H9 (cell line): ENCODE measurements around the gene PPRC1. TPM values are rescaled to one million over a fixed set of nuclear protein-coding genes. Genes with fewer than 3 reads are reported as not detected.

ENCODE experiments used
- DNase-seq: peaks from one replicate; pipeline ENCODE4 v3.0.0-alpha.2; 2017
- H2AFZ ChIP-seq: one replicate; pipeline ENCODE4 v1.6.1; 2013; ENCODE audit warnings: mild to moderate bottlenecking, low read length, control low read depth, moderate library complexity
- H2AK5ac ChIP-seq: 2 replicates; pipeline ENCODE4 v1.6.1; 2013; ENCODE audit warnings: low read length, control low read depth, mixed read lengths; ENCODE audit not compliant: insufficient read length
- H2BK120ac ChIP-seq: one replicate; pipeline ENCODE4 v1.6.1; 2013; ENCODE audit warnings: low read depth, mild to moderate bottlenecking, low read length, control low read depth, inconsistent platforms; ENCODE audit not compliant: poor library complexity, severe bottlenecking
- H2BK12ac ChIP-seq: 2 replicates; pipeline ENCODE4 v1.6.1; 2013; ENCODE audit warnings: low read length, control low read depth, mixed read lengths, low read depth; ENCODE audit not compliant: insufficient read length
- H2BK15ac ChIP-seq: 2 replicates; pipeline ENCODE4 v1.6.1; 2013; ENCODE audit warnings: low read depth, low read length, control low read depth
- H2BK20ac ChIP-seq: one replicate; pipeline ENCODE4 v1.6.1; 2013; ENCODE audit warnings: low read depth, mild to moderate bottlenecking, low read length, control low read depth, inconsistent platforms; ENCODE audit not compliant: poor library complexity, severe bottlenecking
- H2BK5ac ChIP-seq: 2 replicates; pipeline ENCODE4 v1.6.1; 2013; ENCODE audit warnings: low read length, control low read depth, mixed read lengths; ENCODE audit not compliant: insufficient read length
- H3K14ac ChIP-seq: 2 replicates; pipeline ENCODE4 v1.6.1; 2013; ENCODE audit warnings: low read length, control low read depth; ENCODE audit not compliant: insufficient read depth
- H3K18ac ChIP-seq: 2 replicates; pipeline ENCODE4 v1.6.1; 2013; ENCODE audit warnings: low read depth, mild to moderate bottlenecking, mixed read lengths, low read length, control low read depth; ENCODE audit not compliant: insufficient read length
- H3K23ac ChIP-seq: 2 replicates; pipeline ENCODE4 v1.6.1; 2013; ENCODE audit warnings: low read length, control low read depth, mixed read lengths, low read depth; ENCODE audit not compliant: insufficient read length
- H3K23me2 ChIP-seq: 2 replicates; pipeline ENCODE4 v1.6.1; 2013; ENCODE audit warnings: low read depth, mild to moderate bottlenecking, mixed read lengths, low read length, control low read depth; ENCODE audit not compliant: insufficient read length, poor library complexity, severe bottlenecking
- H3K27ac ChIP-seq: 2 replicates; pipeline ENCODE4 v1.5.1; 2013; ENCODE audit warnings: low read length, control low read depth, mixed read lengths, low read depth; ENCODE audit not compliant: insufficient read length
- H3K27me3 ChIP-seq: 2 replicates; pipeline ENCODE4 v1.6.1; 2013; ENCODE audit warnings: low read length, control low read depth, inconsistent platforms; ENCODE audit not compliant: insufficient read depth
- H3K4ac ChIP-seq: 2 replicates; pipeline ENCODE4 v1.6.1; 2013; ENCODE audit warnings: low read depth, mild to moderate bottlenecking, control low read depth, inconsistent platforms, low read length, moderate library complexity
- H3K4me1 ChIP-seq: 2 replicates; pipeline ENCODE4 v1.6.1; 2013; ENCODE audit warnings: low read length, control low read depth, inconsistent platforms; ENCODE audit not compliant: insufficient read depth
- H3K4me2 ChIP-seq: 2 replicates; pipeline ENCODE4 v1.6.1; 2013; ENCODE audit warnings: low read length, control low read depth, mixed read lengths; ENCODE audit not compliant: insufficient read length, insufficient read depth
- H3K56ac ChIP-seq: 2 replicates; pipeline ENCODE4 v1.6.1; 2013; ENCODE audit warnings: low read depth, mild to moderate bottlenecking, mixed read lengths, low read length, control low read depth; ENCODE audit not compliant: insufficient read length
- H3K79me1 ChIP-seq: 2 replicates; pipeline ENCODE4 v1.6.1; 2013; ENCODE audit warnings: low read depth, mild to moderate bottlenecking, moderate library complexity, low read length, control low read depth, inconsistent platforms; ENCODE audit not compliant: insufficient read depth, poor library complexity, severe bottlenecking
- H3K79me2 ChIP-seq: 2 replicates; pipeline ENCODE4 v1.6.1; 2013; ENCODE audit warnings: low read length, control low read depth, inconsistent platforms; ENCODE audit not compliant: insufficient read depth
- H3K9ac ChIP-seq: 2 replicates; pipeline ENCODE4 v1.6.1; 2013; ENCODE audit warnings: low read length, control low read depth, mixed read lengths; ENCODE audit not compliant: insufficient read length; ENCODE audit errors: extremely low read depth
- H3K9me3 ChIP-seq: one replicate; pipeline ENCODE4 v1.6.1; 2013; ENCODE audit warnings: low read depth, low read length, inconsistent platforms; ENCODE audit not compliant: control insufficient read depth
- H3T11ph ChIP-seq: one replicate; pipeline ENCODE4 v1.6.1; 2013; ENCODE audit warnings: mild to moderate bottlenecking, low read length, control low read depth, inconsistent platforms
- H4K20me1 ChIP-seq: one replicate; pipeline ENCODE4 v1.6.1; 2013; ENCODE audit not compliant: control insufficient read depth, insufficient read length, insufficient read depth
- H4K5ac ChIP-seq: 2 replicates; pipeline ENCODE4 v1.6.1; 2013; ENCODE audit warnings: low read depth, mild to moderate bottlenecking, mixed read lengths, low read length, control low read depth; ENCODE audit not compliant: insufficient read length
- H4K8ac ChIP-seq: replicated peaks from 2 replicates; pipeline ENCODE4 v1.6.1; 2013; ENCODE audit warnings: low read length, control low read depth, mixed read lengths, low read depth; ENCODE audit not compliant: insufficient read length
- H4K91ac ChIP-seq: 2 replicates; pipeline ENCODE4 v1.6.1; 2013; ENCODE audit warnings: low read depth, mild to moderate bottlenecking, moderate library complexity, mixed read lengths, low read length, control low read depth; ENCODE audit not compliant: insufficient read length
- H3K27ac Mint-ChIP-seq, 3 experiments: 2 replicates in 2 of 3; 3 replicates in 1 of 3; pipeline ENCODE4 v1.8.0; 2020 to 2021; ENCODE audit warnings: mixed read lengths in 3 of 3, mild to moderate bottlenecking in 1 of 3, moderate library complexity in 1 of 3
- H3K27me3 Mint-ChIP-seq: 2 replicates; pipeline ENCODE4 v1.8.0; 2021; ENCODE audit warnings: low read depth, mild to moderate bottlenecking, moderate library complexity, mixed read lengths
- H3K36me3 Mint-ChIP-seq, 3 experiments: 2 replicates in 2 of 3; 3 replicates in 1 of 3; pipeline ENCODE4 v1.8.0; 2020 to 2021; ENCODE audit warnings: low read depth in 3 of 3, mixed read lengths in 3 of 3; ENCODE audit not compliant: insufficient read depth in 1 of 3
- H3K4me1 Mint-ChIP-seq, 2 experiments: 2 replicates each; pipeline ENCODE4 v1.8.0; 2020; ENCODE audit warnings: mixed read lengths in 2 of 2
- H3K4me3 Mint-ChIP-seq, 2 experiments: 2 replicates in 1 of 2; 3 replicates in 1 of 2; pipeline ENCODE4 v1.8.0; 2020 to 2021; ENCODE audit warnings: mild to moderate bottlenecking in 2 of 2, mixed read lengths in 2 of 2, moderate library complexity in 1 of 2
- H3K9me3 Mint-ChIP-seq, 2 experiments: 2 replicates in 1 of 2; 3 replicates in 1 of 2; pipeline ENCODE4 v1.8.0; 2020; ENCODE audit warnings: mild to moderate bottlenecking in 2 of 2, mixed read lengths in 2 of 2, moderate library complexity in 1 of 2
- CTCF ChIP-seq: fragments of 200-600 bp; sonication (generic); conservative IDR thresholded peaks from 3 replicates; pipeline ENCODE4 v1.8.0; 2021; ENCODE audit warnings: antibody characterized with exemption, mild to moderate bottlenecking
- WGBS: extraction: QIAGEN DNeasy Blood & Tissue Kit; methylation state at CpG from one replicate; pipeline ENCODE4 v1.1.7; 2013; ENCODE audit warnings: missing lambda C conversion rate, low lambda C conversion rate, mixed read lengths; ENCODE audit not compliant: insufficient read length; ENCODE audit errors: extremely low coverage; 5-methylcytosine and 5-hydroxymethylcytosine counted together
- total RNA-seq: library from RNA; stranded (reverse); gene quantifications from 2 replicates; pipeline ENCODE4 v1.2.1, GENCODE V29; 2021

The PPRC1 gene
- total RNA-seq, 1 experiment from 2014 or later, result 121 TPM

- Histone ChIP-seq H2BK15ac (no peak overlapping the region), H3K4me1 (no peaks in the 10 kb centered on the region), H3K27me3 (no peaks in the 10 kb centered on the region), H4K91ac (no peak overlapping the region), H3K27ac (no peak overlapping the region), H3K4ac (no peak overlapping the region), H3K4me2 (no peak overlapping the region), H3K79me1 (no peaks in the 10 kb centered on the region), H3K56ac (no peak overlapping the region), H4K20me1 (no peaks in the 10 kb centered on the region), H3K18ac (no peak overlapping the region), H4K5ac (no peak overlapping the region), H2BK12ac (no peak overlapping the region), H3K9ac (no peak overlapping the region), H3K14ac (no peak overlapping the region), H3K23me2 (no peaks in the 10 kb centered on the region), H2BK5ac (no peak overlapping the region), H2BK120ac (no peak overlapping the region), H3T11ph (no peak overlapping the region), H3K79me2 (no peaks in the 10 kb centered on the region), H4K8ac (no peak overlapping the region), H2AK5ac (no peak overlapping the region), H3K23ac (no peak overlapping the region), H2BK20ac (no peak overlapping the region), H2AFZ (no peak overlapping the region), H3K9me3 (peaks cover 8% of the 10 kb centered on the region)
- H3K4me3 Mint-ChIP-seq, result no peak overlapping the region
- peaks cover 23% of the 10 kb centered on the region for H3K27me3 Mint-ChIP-seq
- H3K4me1 Mint-ChIP-seq, result no peaks in the 10 kb centered on the region
- H3K9me3 Mint-ChIP-seq, result peaks cover 39 to 59% of the 10 kb centered on the region in 2 experiments
- no peak overlapping the region for H3K27ac Mint-ChIP-seq
- no CpG with 5 or more reads among the region's 15 CpGs for WGBS
- H3K36me3 Mint-ChIP-seq, result peaks cover 0 to 11% (median 6%) of the 10 kb centered on the region in 3 experiments; a peak in 4 of 7 replicates
- TF ChIP-seq CTCF, result no peak
- DNase-seq, result no peak
These were observed 53.1 kb downstream of the PPRC1 start for GRCh38 chr10:102185811-102186527.
